Measurements from ENCODE around the gene MSANTD7.

MSANTD7 gene

GRCh38 chr10:14879124-14879927 is 41.2 kb downstream of the MSANTD7 start:
- Histone ChIP-seq H3K4me3 (replicated peaks; ENCODE audit: insufficient read depth, low read length) (peak overlapping the region; percentile 69), H3K27ac (replicated peaks) (peak overlapping the region; percentile 62), H3K27me3 (ENCODE audit: insufficient read depth, poor library complexity, severe bottlenecking) (no peaks in the 10 kb centered on the region)
- TF ChIP-seq SPI1 (IDR thresholded peaks at IDR 0.05; ENCODE audit: borderline replicate concordance, low read depth) (no peak), GABPA (IDR thresholded peaks at IDR 0.05; ENCODE audit: low read depth) (no peak), POLR2AphosphoS5 (IDR thresholded peaks at IDR 0.05; ENCODE audit: low read depth) (no peak)
- TF ChIP-seq, protein P1, sequence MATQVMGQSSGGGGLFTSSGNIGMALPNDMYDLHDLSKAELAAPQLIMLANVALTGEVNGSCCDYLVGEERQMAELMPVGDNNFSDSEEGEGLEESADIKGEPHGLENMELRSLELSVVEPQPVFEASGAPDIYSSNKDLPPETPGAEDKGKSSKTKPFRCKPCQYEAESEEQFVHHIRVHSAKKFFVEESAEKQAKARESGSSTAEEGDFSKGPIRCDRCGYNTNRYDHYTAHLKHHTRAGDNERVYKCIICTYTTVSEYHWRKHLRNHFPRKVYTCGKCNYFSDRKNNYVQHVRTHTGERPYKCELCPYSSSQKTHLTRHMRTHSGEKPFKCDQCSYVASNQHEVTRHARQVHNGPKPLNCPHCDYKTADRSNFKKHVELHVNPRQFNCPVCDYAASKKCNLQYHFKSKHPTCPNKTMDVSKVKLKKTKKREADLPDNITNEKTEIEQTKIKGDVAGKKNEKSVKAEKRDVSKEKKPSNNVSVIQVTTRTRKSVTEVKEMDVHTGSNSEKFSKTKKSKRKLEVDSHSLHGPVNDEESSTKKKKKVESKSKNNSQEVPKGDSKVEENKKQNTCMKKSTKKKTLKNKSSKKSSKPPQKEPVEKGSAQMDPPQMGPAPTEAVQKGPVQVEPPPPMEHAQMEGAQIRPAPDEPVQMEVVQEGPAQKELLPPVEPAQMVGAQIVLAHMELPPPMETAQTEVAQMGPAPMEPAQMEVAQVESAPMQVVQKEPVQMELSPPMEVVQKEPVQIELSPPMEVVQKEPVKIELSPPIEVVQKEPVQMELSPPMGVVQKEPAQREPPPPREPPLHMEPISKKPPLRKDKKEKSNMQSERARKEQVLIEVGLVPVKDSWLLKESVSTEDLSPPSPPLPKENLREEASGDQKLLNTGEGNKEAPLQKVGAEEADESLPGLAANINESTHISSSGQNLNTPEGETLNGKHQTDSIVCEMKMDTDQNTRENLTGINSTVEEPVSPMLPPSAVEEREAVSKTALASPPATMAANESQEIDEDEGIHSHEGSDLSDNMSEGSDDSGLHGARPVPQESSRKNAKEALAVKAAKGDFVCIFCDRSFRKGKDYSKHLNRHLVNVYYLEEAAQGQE (IDR thresholded peaks at IDR 0.05; ENCODE audit: insufficient replicate concordance, low read depth) = no peak
- DNase-seq (ENCODE audit: low read depth in 1 of 2, low spot score in 1 of 2) = peak; percentile 3 to 16

DNA sequence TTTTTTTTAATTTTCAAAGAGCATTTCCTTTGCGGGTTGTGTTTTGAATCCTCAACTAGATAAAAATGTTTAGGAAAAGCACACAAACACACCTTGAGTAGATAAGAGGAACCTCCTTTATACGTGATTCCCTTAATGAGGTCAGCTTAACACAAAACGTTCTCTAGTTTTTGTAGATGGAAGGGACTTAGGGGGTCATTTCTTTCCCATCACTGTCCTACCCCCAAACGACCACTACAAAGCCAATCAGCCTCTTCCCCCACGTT is 41.8 kb downstream of the MSANTD7 start:
- H3K4me3 ChIP-seq (replicated peaks; ENCODE audit: insufficient read depth, low read length) = peak overlapping the region; percentile 69
- DNase-seq (ENCODE audit: low read depth in 1 of 2, low spot score in 1 of 2) = no peak
- no peak overlapping the region for H3K27ac ChIP-seq (replicated peaks)
- H3K27me3 ChIP-seq (ENCODE audit: insufficient read depth, poor library complexity, severe bottlenecking) = no peaks in the 10 kb centered on the region
- no peak for TF ChIP-seq POLR2AphosphoS5 (IDR thresholded peaks at IDR 0.05; ENCODE audit: low read depth)
- TF ChIP-seq GABPA (IDR thresholded peaks at IDR 0.05; ENCODE audit: low read depth) = no peak
- TF ChIP-seq, protein P2, sequence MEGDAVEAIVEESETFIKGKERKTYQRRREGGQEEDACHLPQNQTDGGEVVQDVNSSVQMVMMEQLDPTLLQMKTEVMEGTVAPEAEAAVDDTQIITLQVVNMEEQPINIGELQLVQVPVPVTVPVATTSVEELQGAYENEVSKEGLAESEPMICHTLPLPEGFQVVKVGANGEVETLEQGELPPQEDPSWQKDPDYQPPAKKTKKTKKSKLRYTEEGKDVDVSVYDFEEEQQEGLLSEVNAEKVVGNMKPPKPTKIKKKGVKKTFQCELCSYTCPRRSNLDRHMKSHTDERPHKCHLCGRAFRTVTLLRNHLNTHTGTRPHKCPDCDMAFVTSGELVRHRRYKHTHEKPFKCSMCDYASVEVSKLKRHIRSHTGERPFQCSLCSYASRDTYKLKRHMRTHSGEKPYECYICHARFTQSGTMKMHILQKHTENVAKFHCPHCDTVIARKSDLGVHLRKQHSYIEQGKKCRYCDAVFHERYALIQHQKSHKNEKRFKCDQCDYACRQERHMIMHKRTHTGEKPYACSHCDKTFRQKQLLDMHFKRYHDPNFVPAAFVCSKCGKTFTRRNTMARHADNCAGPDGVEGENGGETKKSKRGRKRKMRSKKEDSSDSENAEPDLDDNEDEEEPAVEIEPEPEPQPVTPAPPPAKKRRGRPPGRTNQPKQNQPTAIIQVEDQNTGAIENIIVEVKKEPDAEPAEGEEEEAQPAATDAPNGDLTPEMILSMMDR (IDR thresholded peaks at IDR 0.05; ENCODE audit: insufficient read depth, low read length) = no peak

DNA sequence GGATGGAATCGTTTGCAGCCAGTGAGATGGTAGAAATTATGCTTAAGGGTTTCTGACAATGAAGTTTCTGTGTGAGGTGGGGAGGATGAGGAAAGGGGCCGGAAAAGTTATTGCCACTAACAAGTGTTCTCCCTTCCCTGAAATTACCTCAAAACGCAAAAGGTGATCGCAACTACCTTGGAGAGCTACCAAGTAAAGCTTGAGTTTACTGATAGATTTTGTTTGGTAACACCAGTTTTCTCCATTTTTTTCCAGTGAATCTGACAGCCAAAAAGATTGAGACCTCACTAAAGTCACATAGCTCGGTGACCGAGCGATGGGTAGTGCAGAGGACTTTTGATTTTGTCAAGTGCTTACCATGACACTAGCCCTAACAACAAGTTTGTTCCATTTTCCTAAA is 42.1 kb downstream of the MSANTD7 start:
- TF ChIP-seq POLR2AphosphoS5 (IDR thresholded peaks at IDR 0.05; ENCODE audit: low read depth) = no peak
- TF ChIP-seq, protein P1 (IDR thresholded peaks at IDR 0.05; ENCODE audit: insufficient replicate concordance, low read depth) = peak; percentile 88
- peak overlapping the region; percentile 69 for H3K4me3 ChIP-seq (replicated peaks; ENCODE audit: insufficient read depth, low read length)
- no peaks in the 10 kb centered on the region for H3K27me3 ChIP-seq (ENCODE audit: insufficient read depth, poor library complexity, severe bottlenecking)
- no peak for DNase-seq (ENCODE audit: low read depth in 1 of 2, low spot score in 1 of 2)
- no peak overlapping the region for H3K27ac ChIP-seq (replicated peaks)

- TF ChIP-seq, protein P1 (IDR thresholded peaks at IDR 0.05; ENCODE audit: insufficient replicate concordance, low read depth) = no peak
- TF ChIP-seq, protein P2 (IDR thresholded peaks at IDR 0.05; ENCODE audit: insufficient read depth, low read length) = no peak
- TF ChIP-seq GABPA (IDR thresholded peaks at IDR 0.05; ENCODE audit: low read depth) (no peak), POLR2AphosphoS5 (IDR thresholded peaks at IDR 0.05; ENCODE audit: low read depth) (no peak)
- Histone ChIP-seq H3K27ac (replicated peaks) (no peak overlapping the region), H3K4me3 (replicated peaks; ENCODE audit: insufficient read depth, low read length) (no peak overlapping the region), H3K27me3 (ENCODE audit: insufficient read depth, poor library complexity, severe bottlenecking) (no peaks in the 10 kb centered on the region)
- no peak for DNase-seq (ENCODE audit: low read depth in 1 of 2, low spot score in 1 of 2)
Measured at GRCh38 chr10:14884082-14884481, 46.0 kb downstream of the MSANTD7 start.
